ENCODE measurements around the gene SLC6A19.

The SLC6A19 gene

GRCh38 chr5:1172007-1172581 is 29.3 kb upstream of the SLC6A19 start:
- no peak overlapping the region for H3K4me3 ChIP-seq (IDR thresholded peaks at IDR 0.05; ENCODE audit: insufficient read depth, low read depth, low read length)
- TF ChIP-seq, protein P1, sequence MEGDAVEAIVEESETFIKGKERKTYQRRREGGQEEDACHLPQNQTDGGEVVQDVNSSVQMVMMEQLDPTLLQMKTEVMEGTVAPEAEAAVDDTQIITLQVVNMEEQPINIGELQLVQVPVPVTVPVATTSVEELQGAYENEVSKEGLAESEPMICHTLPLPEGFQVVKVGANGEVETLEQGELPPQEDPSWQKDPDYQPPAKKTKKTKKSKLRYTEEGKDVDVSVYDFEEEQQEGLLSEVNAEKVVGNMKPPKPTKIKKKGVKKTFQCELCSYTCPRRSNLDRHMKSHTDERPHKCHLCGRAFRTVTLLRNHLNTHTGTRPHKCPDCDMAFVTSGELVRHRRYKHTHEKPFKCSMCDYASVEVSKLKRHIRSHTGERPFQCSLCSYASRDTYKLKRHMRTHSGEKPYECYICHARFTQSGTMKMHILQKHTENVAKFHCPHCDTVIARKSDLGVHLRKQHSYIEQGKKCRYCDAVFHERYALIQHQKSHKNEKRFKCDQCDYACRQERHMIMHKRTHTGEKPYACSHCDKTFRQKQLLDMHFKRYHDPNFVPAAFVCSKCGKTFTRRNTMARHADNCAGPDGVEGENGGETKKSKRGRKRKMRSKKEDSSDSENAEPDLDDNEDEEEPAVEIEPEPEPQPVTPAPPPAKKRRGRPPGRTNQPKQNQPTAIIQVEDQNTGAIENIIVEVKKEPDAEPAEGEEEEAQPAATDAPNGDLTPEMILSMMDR (conservative IDR thresholded peaks at IDR 0.05; ENCODE audit: low read depth, low read length): no peak
- no peaks in the 10 kb centered on the region for H4K20me1 ChIP-seq (ENCODE audit: insufficient read depth)
- H2AFZ ChIP-seq (ENCODE audit: low read depth): no peak overlapping the region
- no peak overlapping the region for H3K27ac ChIP-seq
- H3K9ac ChIP-seq: no peak overlapping the region
- no peaks in the 10 kb centered on the region for H3K36me3 ChIP-seq (ENCODE audit: insufficient read depth)
- no peaks in the 10 kb centered on the region for H3K27me3 ChIP-seq (ENCODE audit: insufficient read depth, low read depth)
- H3K4me2 ChIP-seq: no peak overlapping the region
- H3K4me1 ChIP-seq (ENCODE audit: low read depth, poor library complexity, severe bottlenecking): peaks cover 21% of the 10 kb centered on the region
- no peaks in the 10 kb centered on the region for H3K79me2 ChIP-seq (ENCODE audit: insufficient read depth, low read depth)

DNA sequence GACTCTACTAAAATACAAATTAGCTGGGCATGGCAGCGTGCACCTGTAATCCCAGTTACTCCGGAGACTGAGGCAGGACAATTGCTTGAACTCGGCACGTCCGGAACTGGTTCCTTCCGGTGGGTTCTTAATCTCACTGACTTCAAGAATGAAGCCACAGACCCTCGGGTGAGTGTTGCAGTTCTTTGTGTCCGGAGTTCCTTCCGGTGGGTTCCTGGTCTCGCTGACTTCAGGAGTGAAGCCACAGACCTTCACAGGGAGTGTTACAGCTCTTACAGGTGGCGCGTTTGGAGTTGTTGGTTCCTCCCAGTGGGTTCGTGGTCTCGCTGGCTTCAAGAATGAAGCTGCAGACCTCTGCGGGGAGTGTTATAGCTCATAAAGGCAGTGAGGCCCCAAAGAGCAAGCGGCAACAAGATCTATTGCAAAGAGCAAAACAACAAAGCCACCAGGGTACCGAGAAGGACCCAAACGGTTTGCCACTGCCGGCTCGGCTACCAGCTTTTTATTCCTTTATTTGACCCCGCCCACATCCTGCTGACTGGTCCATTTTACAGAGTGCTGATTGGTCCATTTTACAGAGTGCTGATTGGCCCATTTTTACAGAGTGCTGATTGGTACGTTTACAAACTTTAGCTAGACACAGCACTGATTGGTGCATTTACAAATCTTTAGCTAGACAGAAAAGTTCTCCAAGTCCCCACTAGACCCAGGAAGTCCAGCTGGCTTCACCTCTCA is 28.6 kb upstream of the SLC6A19 start:
- Histone ChIP-seq H3K79me2 (ENCODE audit: insufficient read depth, low read depth) (no peaks in the 10 kb centered on the region), H3K4me2 (no peak overlapping the region), H2AFZ (ENCODE audit: low read depth) (no peak overlapping the region), H3K27ac (no peak overlapping the region), H3K4me3 (IDR thresholded peaks at IDR 0.05; ENCODE audit: insufficient read depth, low read depth, low read length) (no peak overlapping the region), H3K4me1 (ENCODE audit: low read depth, poor library complexity, severe bottlenecking) (peaks cover 15% of the 10 kb centered on the region), H3K27me3 (ENCODE audit: insufficient read depth, low read depth) (no peaks in the 10 kb centered on the region), H4K20me1 (ENCODE audit: insufficient read depth) (no peaks in the 10 kb centered on the region), H3K9ac (no peak overlapping the region), H3K36me3 (ENCODE audit: insufficient read depth) (no peaks in the 10 kb centered on the region)
- TF ChIP-seq, protein P1 (conservative IDR thresholded peaks at IDR 0.05; ENCODE audit: low read depth, low read length): no peak

GRCh38 chr5:1173485-1174070 is 27.8 kb upstream of the SLC6A19 start:
- Histone ChIP-seq H4K20me1 (ENCODE audit: insufficient read depth) (no peaks in the 10 kb centered on the region), H3K9ac (no peak overlapping the region), H3K27me3 (ENCODE audit: insufficient read depth, low read depth) (no peaks in the 10 kb centered on the region), H2AFZ (ENCODE audit: low read depth) (no peak overlapping the region), H3K4me3 (IDR thresholded peaks at IDR 0.05; ENCODE audit: insufficient read depth, low read depth, low read length) (no peak overlapping the region), H3K4me1 (ENCODE audit: low read depth, poor library complexity, severe bottlenecking) (peaks cover 11% of the 10 kb centered on the region), H3K36me3 (ENCODE audit: insufficient read depth) (no peaks in the 10 kb centered on the region), H3K79me2 (ENCODE audit: insufficient read depth, low read depth) (no peaks in the 10 kb centered on the region), H3K27ac (no peak overlapping the region), H3K4me2 (no peak overlapping the region)
- TF ChIP-seq, protein P1 (conservative IDR thresholded peaks at IDR 0.05; ENCODE audit: low read depth, low read length): no peak

DNA sequence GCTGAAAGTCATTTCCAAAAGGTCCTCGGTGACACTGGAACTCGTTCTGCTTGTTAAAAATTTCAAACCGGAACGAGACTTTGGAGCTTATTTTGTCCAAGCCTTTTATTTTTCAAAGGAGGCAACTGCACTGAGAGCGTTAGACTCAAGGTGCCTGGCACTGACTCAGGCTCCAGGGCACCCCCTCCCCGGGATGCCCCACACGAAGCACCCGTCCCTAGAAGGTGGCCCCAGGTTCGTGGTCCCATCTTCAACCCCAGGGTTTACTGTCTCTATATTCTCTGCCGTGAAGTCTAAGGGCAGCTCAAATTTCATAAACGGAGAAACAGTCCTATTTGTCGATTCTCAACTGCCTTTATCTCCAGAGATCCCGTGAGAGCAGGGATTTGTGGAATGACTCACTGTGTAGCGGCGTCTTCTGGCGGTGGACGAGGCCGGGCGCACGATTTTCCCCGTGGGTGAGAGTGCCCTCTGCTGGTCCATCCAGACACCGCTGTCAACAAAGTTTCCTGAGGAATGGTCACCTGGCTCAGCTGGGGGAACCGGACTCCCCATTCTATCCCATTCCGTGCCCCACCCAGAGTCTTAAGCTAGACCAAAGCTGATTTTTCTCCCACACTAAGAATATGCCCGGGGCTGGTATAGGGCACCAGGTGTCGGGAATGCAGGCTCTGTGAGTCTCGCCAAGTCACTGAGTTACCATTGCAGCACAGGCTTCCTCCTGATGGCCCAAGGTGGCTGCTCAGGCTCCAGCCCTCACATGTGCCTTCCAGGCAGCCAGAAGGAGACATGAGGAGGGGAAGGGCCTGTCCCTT is 27.1 kb upstream of the SLC6A19 start:
- no peak overlapping the region for H3K27ac ChIP-seq
- no peak overlapping the region for H2AFZ ChIP-seq (ENCODE audit: low read depth)
- H3K4me1 ChIP-seq (ENCODE audit: low read depth, poor library complexity, severe bottlenecking): peaks cover 6% of the 10 kb centered on the region
- no peaks in the 10 kb centered on the region for H3K79me2 ChIP-seq (ENCODE audit: insufficient read depth, low read depth)
- no peaks in the 10 kb centered on the region for H3K27me3 ChIP-seq (ENCODE audit: insufficient read depth, low read depth)
- no peak overlapping the region for H3K4me2 ChIP-seq
- no peak overlapping the region for H3K9ac ChIP-seq
- H3K36me3 ChIP-seq (ENCODE audit: insufficient read depth): no peaks in the 10 kb centered on the region
- no peak overlapping the region for H3K4me3 ChIP-seq (IDR thresholded peaks at IDR 0.05; ENCODE audit: insufficient read depth, low read depth, low read length)
- TF ChIP-seq, protein P1 (conservative IDR thresholded peaks at IDR 0.05; ENCODE audit: low read depth, low read length): peak; percentile 49
- H4K20me1 ChIP-seq (ENCODE audit: insufficient read depth): no peaks in the 10 kb centered on the region

Data from KMS-11 (cell line).